Neutrophil (primary cell): Measurements from ENCODE around the gene VSTM4.

Source experiments
- H3K27ac ChIP-seq: fragments of 200-600 bp; sonication (generic); 2 replicates; pipeline ENCODE4 v1.5.1; 2016; ENCODE audit warnings: mild to moderate bottlenecking, moderate library complexity
- H3K27me3 ChIP-seq: fragments of 200-600 bp; sonication (generic); 2 replicates; pipeline ENCODE4 v1.6.0; 2016; ENCODE audit warnings: mild to moderate bottlenecking
- H3K36me3 ChIP-seq: fragments of 200-600 bp; sonication (generic); 2 replicates; pipeline ENCODE4 v1.5.1; 2017
- H3K4me1 ChIP-seq, 2 experiments: fragments of 200-600 bp in 1 of 2; sonication (generic) in 1 of 2; 1 replicate in 1 of 2; 2 replicates in 1 of 2; pipeline versions ENCODE4 v1.5.1 to v1.6.1; 2013 to 2016; ENCODE audit warnings: low read depth in 1 of 2, low read length in 1 of 2, mild to moderate bottlenecking in 1 of 2, moderate library complexity in 1 of 2; ENCODE audit not compliant: control insufficient read depth in 1 of 2, insufficient read depth in 1 of 2
- H3K4me3 ChIP-seq, 2 experiments: fragments of 200-600 bp in 1 of 2; sonication (generic) in 1 of 2; 1 replicate in 1 of 2; 2 replicates in 1 of 2; pipeline ENCODE4 v1.5.1; 2013 to 2016; ENCODE audit warnings: low read depth in 1 of 2, low read length in 1 of 2, mild to moderate bottlenecking in 1 of 2, moderate library complexity in 1 of 2
- H3K9me3 ChIP-seq: fragments of 200-600 bp; sonication (generic); 2 replicates; pipeline ENCODE4 v1.5.1; 2016
- CTCF ChIP-seq: fragments of 200-600 bp; sonication (generic); IDR thresholded peaks from 2 replicates; pipeline ENCODE4 v1.5.1; 2016; ENCODE audit warnings: antibody characterized with exemption

VSTM4 gene

GRCh38 chr10:49015700-49016099, 99.6 kb downstream of the VSTM4 start:
- Histone ChIP-seq H3K36me3 (no peaks in the 10 kb centered on the region), H3K27me3 (no peaks in the 10 kb centered on the region), H3K27ac (no peak overlapping the region), H3K4me1 (no peaks in the 10 kb centered on the region), H3K9me3 (no peaks in the 10 kb centered on the region), H3K4me3 (no peak overlapping the region)
- TF ChIP-seq CTCF = no peak

- no peak for TF ChIP-seq CTCF
- no peaks in the 10 kb centered on the region for H3K9me3 ChIP-seq
Observed at GRCh38 chr10:49012603-49013002, 102.7 kb downstream of the VSTM4 start.

DNA sequence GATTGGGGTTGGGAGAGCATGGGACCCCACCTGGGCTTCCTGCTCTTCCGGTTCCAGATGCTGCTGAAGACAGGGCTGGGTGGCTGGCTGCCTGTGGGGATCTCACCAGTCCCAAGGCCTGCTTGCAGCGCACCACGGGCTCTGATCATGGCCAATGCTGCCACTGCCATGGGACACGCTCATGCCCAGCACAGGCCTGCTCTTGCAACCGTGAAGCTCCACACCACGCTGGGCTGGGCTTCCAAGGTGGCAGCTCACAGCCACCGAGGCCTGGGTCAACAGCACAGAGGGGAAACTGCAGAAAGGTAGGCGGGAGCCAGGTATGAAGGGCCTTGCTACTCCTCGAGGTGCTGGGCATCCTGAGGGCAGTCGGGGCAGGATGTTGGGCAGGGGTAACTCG, 103.6 kb downstream of the VSTM4 start:
- H3K27ac ChIP-seq = no peak overlapping the region
- no peak for TF ChIP-seq CTCF
- no peak overlapping the region for H3K4me3 ChIP-seq
- no peaks in the 10 kb centered on the region for H3K9me3 ChIP-seq
- no peaks in the 10 kb centered on the region for H3K27me3 ChIP-seq
- H3K36me3 ChIP-seq = no peaks in the 10 kb centered on the region
- H3K4me1 ChIP-seq = no peaks in the 10 kb centered on the region

More at GRCh38 chr10:49012603-49013002, 102.7 kb downstream of the VSTM4 start:
- Histone ChIP-seq H3K36me3 (no peaks in the 10 kb centered on the region), H3K4me3 (no peak overlapping the region), H3K4me1 (no peaks in the 10 kb centered on the region), H3K27ac (no peak overlapping the region), H3K27me3 (no peaks in the 10 kb centered on the region)

DNA sequence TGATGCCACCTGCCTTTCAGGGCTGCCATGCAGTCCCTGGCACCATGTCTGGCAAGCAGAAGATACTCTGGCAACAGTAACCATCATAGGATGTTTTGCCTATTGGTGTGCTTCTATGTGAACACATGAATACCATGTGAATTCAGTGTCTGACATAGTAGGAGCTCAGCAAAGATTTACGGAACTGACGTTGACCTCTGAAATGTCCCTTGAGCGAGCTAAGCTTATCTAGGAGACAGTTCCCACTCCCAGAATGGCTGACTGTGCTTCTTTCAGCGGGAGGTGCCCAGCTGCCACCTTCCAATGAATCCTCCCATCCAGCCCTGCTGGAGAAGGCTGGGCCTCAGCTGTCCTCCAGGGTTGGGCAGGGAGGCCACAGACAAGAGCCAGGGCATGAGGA, 104.5 kb downstream of the VSTM4 start:
- Histone ChIP-seq H3K27me3 (no peaks in the 10 kb centered on the region), H3K9me3 (no peaks in the 10 kb centered on the region), H3K36me3 (no peaks in the 10 kb centered on the region), H3K4me1 (no peaks in the 10 kb centered on the region), H3K4me3 (no peak overlapping the region), H3K27ac (no peak overlapping the region)
- TF ChIP-seq CTCF = no peak

- Histone ChIP-seq H3K36me3 (no peaks in the 10 kb centered on the region), H3K27me3 (no peaks in the 10 kb centered on the region), H3K4me1 (no peaks in the 10 kb centered on the region), H3K4me3 (no peak overlapping the region), H3K27ac (no peak overlapping the region), H3K9me3 (no peaks in the 10 kb centered on the region)
- TF ChIP-seq CTCF = no peak
Observed at GRCh38 chr10:49010295-49010694, 105.0 kb downstream of the VSTM4 start.
